GM21723 (cell line): Measurements from ENCODE around the gene NIN.

ENCODE experiments used
- ATAC-seq: cut with Tn5 transposase; IDR thresholded peaks from one replicate; pipeline ENCODE4 v1.9.1; 2021; ENCODE audit warnings: mild to moderate bottlenecking, moderate library complexity; ENCODE audit not compliant: unreplicated experiment

NIN gene

GRCh38 chr14:50844391-50844790 lies 13.4 kb upstream of the NIN start:
- no peak for ATAC-seq

- no peak for ATAC-seq
These were observed 8.7 kb upstream of the NIN start for GRCh38 chr14:50839691-50840090.

GRCh38 chr14:50839048-50839447 lies 8.1 kb upstream of the NIN start:
- no peak for ATAC-seq

GRCh38 chr14:50837850-50838470 lies 7.0 kb upstream of the NIN start:
- ATAC-seq, result no peak

GRCh38 chr14:50837271-50837670 lies 6.3 kb upstream of the NIN start:
- no peak for ATAC-seq

- ATAC-seq, result no peak
These were observed 5.6 kb upstream of the NIN start for GRCh38 chr14:50836515-50836914.

GRCh38 chr14:50835280-50835679 lies 4.3 kb upstream of the NIN start:
- no peak for ATAC-seq

GRCh38 chr14:50834802-50835276 lies 3.9 kb upstream of the NIN start:
- no peak for ATAC-seq

- ATAC-seq, result no peak
These were observed 2.1 kb upstream of the NIN start for GRCh38 chr14:50832935-50833630.

GRCh38 chr14:50831726-50832168 lies 785 bp upstream of the NIN start:
- no peak for ATAC-seq

- peak; percentile 45 for ATAC-seq
These were observed 674 bp downstream of the NIN start for GRCh38 chr14:50830044-50830931.

- ATAC-seq, result no peak
These were observed 1.4 kb downstream of the NIN start for GRCh38 chr14:50829489-50830043.

GRCh38 chr14:50828721-50829488 lies 2.1 kb downstream of the NIN start:
- no peak for ATAC-seq

GRCh38 chr14:50826681-50827080 lies 4.3 kb downstream of the NIN start:
- no peak for ATAC-seq

GRCh38 chr14:50825307-50825706 lies 5.7 kb downstream of the NIN start:
- no peak for ATAC-seq

GRCh38 chr14:50823762-50824636 lies 7.0 kb downstream of the NIN start:
- peak; percentile 67 for ATAC-seq

- peak; percentile 10 for ATAC-seq
These were observed 7.8 kb downstream of the NIN start for GRCh38 chr14:50823051-50823761.

GRCh38 chr14:50822501-50823042 lies 8.4 kb downstream of the NIN start:
- ATAC-seq, result peak; percentile 12
